GM19372 (cell line): ENCODE measurements around the gene SSTR5.

Experiments
- ATAC-seq: cut with Tn5 transposase; IDR thresholded peaks from one replicate; pipeline ENCODE4 v1.9.1; 2021; ENCODE audit warnings: mild to moderate bottlenecking, low read depth, moderate library complexity; ENCODE audit not compliant: unreplicated experiment

Gene SSTR5

DNA sequence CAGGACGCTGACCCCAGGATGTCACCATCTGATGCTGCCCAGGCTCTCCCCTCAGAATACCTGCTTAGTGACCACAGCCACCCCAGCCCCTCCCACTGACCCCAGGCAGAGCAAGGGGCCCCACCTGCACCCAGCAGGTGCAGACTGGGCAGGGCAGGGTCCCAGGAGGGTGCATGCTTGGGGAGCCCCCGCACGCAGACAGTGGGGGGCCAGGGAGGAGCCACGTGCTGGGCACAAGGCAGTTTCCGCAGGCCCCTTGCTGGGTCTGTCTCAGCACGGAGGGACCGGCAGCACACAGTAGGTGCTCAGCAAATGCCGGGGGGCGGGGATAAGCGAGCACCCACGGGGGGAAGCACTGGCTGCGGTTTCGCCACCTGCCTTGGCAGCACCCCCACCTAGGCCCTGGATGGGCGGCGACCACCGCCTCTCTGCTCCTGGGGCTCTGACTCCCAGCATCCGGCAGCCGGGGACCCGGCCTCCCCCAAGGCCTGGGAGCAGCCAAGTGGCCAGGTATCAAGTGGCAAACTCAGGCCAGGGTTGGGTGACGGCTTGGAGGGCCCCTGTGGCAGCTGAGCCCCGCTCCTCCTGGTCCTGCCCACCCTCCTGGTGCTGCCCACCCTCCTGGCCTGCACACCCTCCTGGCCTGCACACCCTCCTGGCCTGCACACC lies 18.7 kb upstream of the SSTR5 start:
- no peak for ATAC-seq

- ATAC-seq: no peak
Observed at GRCh38 chr16:1054660-1055556, 17.6 kb upstream of the SSTR5 start.

DNA sequence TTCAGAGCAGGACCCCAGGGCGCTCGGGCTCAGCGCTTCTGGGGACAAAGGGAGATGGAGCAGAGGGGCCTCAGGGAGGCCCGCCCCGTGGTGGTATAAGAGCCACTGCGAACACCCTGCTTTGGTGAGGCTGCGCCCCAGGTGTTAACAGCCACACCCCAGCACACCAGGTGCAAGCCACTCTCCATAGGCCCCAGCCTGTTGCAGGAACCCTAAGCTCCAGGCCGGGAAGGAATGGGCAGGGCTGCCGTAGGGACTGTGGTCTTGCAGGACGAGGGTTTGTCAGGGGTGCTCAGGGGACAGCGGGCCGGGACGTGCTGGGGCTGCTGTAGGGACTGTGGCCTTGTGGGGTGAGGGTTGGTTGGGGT lies 17.0 kb upstream of the SSTR5 start:
- no peak for ATAC-seq

- ATAC-seq: no peak
Observed at GRCh38 chr16:1056196-1056595, 16.4 kb upstream of the SSTR5 start.

GRCh38 chr16:1057252-1057932 lies 15.2 kb upstream of the SSTR5 start:
- no peak for ATAC-seq

GRCh38 chr16:1058216-1058615 lies 14.3 kb upstream of the SSTR5 start:
- no peak for ATAC-seq

GRCh38 chr16:1059310-1059709 lies 13.2 kb upstream of the SSTR5 start:
- no peak for ATAC-seq

DNA sequence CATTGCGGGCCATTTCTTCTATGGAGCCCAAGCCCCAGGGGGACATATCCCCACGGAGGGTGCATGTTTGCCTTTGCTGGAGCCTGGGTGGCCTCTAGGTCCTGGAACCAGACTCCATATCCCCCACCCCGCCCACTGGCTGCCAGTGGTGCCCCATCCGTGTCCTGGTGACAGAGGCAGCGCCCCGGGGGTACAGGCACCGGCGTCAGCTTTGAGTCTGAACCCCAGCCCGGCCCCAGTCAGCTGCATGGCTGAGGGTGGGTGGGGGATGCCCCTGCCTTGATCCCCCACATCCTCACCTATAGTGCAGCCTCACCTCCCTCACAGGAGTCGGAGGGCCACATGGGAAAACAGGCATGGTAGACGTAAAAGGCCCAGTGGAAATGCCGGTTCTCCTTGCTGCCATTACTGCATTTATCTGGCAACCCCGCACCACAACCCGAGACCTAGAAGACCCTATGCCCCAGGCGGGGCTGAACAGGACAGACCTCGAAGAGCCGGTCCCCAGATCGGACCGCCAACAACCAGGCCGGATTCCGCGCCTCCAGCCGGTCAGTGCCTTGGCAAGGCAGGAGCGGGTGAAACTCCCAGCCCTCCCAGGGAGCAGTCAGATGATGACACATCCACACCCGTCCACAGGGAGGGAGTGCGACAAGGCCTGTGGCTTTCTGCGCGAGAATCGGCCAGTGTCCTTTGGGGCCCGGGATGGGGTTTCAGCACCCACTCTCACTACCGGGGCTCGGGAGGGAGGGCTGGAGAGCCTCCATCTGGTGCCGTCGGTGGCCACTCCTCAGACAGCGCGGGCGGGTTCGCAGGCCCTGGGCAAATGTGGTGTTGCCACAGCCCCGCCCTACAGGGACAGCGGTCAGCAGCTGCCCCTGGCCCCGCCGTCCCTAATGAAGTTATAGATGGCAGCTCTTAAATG lies 11.9 kb upstream of the SSTR5 start:
- no peak for ATAC-seq

DNA sequence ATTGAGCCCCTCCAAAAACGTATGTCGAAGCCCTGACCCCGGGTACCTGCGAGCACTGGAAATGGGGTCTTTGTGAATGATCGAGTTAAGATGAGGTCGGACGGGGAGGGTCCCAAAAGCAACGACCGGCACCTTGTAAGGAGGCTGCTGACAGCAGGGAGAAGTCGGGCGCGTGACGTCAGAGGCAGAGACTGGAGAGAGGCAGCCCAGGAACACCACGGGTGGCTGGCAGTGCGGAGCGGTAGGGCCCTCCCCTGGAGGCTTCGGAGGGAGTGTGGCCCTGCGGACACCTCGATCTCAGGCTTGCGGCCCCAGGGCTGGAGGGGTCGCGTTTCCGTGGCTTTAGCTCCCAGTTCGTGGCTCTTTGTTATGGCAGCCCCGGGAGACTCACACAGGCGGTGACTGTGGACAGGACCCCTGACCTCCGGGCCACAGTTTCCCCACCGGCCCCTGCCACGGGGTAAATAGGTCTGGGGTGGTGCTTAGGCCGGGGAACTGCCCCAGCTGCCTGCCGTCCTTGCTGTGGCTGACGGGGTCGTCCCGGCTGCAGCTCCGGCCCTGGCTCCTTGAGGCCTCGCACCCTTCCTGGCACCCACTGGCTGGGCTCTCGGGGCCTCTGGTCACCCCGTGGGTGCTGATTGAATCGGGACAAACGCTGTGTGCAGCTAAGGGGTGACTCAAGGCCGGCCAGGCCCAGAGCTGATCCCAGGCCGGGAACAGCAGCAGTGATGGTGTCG lies 10.6 kb upstream of the SSTR5 start:
- no peak for ATAC-seq

GRCh38 chr16:1062895-1063294 lies 9.7 kb upstream of the SSTR5 start:
- no peak for ATAC-seq

DNA sequence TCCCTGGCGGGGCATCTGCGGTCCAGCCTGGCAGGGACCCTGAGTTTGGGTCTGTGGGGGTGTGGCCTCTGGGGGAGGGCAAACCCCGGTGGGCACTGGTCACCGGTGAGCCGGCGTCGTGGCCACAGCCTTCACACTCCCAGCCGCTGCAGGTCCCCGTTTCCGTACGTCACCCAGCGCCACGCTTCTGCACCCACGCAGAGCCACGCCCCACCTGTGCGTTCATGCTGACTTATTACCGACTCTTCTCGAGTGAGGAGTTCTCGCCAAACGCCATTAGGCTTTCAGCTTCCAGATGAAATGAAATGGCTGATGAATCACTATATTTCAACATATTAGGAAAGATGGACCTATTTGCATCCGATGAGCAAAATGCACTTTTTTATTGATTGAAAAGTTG lies 8.8 kb upstream of the SSTR5 start:
- no peak for ATAC-seq

GRCh38 chr16:1065469-1066128 lies 6.9 kb upstream of the SSTR5 start:
- ATAC-seq: no peak

- ATAC-seq: no peak
Observed at GRCh38 chr16:1066584-1067172, 5.9 kb upstream of the SSTR5 start.

GRCh38 chr16:1067629-1068028 lies 4.9 kb upstream of the SSTR5 start:
- ATAC-seq: no peak

- ATAC-seq: no peak
Observed at GRCh38 chr16:1068451-1068850, 4.1 kb upstream of the SSTR5 start.

- no peak for ATAC-seq
Observed at GRCh38 chr16:1069154-1069553, 3.4 kb upstream of the SSTR5 start.

DNA sequence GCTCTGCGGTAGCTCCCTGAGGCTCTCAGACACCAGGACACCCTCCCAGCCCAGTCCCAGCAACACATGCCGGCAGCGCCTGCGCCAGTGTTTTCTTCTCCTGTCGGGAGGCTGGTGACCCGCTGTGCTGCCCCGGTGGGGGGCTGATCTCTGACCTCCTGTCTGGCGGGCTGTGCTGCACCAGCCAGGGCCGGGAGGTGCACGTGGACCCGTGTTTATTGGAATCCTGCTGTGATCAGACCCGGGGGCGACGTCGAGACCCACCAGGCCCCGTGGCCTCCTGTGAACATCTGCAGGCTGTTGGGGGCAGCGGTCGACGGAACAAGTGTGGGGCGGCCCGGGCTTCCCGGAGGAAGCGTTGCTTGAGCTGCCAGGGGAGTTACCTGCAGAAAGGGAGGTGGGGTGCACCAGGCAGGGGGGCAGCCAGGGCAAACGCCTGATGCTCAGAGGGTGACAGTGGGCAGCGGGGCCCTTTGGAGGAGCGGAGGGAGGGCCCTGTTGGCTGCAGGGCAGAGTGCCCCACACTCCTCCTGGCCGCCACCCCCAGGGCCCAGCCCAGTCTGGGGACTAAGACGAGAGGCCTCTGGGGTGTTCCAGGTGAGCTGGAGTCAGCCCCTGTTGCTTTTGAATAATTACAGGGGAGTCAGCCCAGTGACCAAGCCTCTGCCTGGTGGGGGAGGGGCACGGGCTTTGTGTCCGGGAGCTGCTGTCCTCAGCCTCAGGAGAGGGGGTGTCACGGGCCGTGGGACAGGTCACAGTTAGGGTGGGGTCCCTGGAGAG lies 2.3 kb upstream of the SSTR5 start:
- ATAC-seq: no peak

- no peak for ATAC-seq
Observed at GRCh38 chr16:1070864-1071408, 1.6 kb upstream of the SSTR5 start.
